GM20000 (cell line): ENCODE measurements around the gene PLXNB3.

ENCODE experiments used
- DNase-seq: peaks from one replicate; pipeline ENCODE4 v3.0.0; 2012; ENCODE audit warnings: low spot score
- TF ChIP-seq, protein P1 (sequence below): IDR thresholded peaks from 2 replicates; pipeline ENCODE4 v1.5.1; 2012; ENCODE audit warnings: mild to moderate bottlenecking, control low read depth; ENCODE audit errors: extremely low read depth, missing control alignments

Gene PLXNB3

DNA sequence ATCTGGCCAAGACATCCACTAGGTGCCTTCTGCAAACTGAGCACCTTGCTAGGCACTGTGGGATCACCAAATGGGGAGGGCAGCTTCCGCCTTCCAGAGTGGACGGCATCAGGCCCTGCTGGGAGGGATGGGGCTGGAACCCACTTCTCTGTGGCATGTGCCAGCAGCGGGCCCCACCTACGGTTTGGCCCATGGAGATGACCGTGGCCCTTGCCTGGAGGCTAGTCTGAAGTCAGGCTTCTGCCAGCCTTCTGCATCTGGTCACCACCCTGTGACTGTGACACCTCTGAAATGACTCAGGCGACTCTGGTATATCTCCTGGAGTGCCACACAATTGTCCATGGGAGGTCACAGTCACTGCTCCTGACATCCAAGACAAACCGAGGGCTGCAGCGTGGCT, 37.6 kb downstream of the PLXNB3 start:
- DNase-seq: no peak
- TF ChIP-seq, protein P1, sequence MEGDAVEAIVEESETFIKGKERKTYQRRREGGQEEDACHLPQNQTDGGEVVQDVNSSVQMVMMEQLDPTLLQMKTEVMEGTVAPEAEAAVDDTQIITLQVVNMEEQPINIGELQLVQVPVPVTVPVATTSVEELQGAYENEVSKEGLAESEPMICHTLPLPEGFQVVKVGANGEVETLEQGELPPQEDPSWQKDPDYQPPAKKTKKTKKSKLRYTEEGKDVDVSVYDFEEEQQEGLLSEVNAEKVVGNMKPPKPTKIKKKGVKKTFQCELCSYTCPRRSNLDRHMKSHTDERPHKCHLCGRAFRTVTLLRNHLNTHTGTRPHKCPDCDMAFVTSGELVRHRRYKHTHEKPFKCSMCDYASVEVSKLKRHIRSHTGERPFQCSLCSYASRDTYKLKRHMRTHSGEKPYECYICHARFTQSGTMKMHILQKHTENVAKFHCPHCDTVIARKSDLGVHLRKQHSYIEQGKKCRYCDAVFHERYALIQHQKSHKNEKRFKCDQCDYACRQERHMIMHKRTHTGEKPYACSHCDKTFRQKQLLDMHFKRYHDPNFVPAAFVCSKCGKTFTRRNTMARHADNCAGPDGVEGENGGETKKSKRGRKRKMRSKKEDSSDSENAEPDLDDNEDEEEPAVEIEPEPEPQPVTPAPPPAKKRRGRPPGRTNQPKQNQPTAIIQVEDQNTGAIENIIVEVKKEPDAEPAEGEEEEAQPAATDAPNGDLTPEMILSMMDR: no peak

DNA sequence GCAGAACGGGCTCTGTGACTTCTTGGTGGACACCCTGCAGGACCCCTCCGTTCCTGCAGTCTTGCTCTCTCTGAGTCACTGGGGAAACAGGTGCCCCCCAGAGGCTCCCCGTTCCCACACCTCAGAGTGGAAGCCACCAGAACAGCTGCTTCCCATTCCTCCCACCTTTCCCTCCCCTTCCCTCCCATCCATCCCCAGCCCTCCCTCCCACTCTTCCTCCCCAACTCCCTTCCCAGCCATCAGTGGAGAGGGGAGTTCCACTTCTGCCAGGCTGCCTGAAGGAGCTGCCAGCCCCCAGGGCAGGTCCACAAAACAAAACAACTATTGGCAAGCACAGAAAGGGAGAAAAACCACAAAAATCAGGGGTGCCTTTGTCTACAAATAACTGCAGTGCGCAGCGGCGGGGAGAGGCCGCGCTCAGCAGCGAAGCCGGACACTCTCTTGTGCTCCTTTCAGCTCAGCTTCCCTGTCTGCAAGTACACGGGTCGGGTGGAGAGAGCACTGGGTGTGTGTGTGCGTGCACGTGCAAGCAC, 38.5 kb downstream of the PLXNB3 start:
- TF ChIP-seq, protein P1: no peak
- DNase-seq: no peak

DNA sequence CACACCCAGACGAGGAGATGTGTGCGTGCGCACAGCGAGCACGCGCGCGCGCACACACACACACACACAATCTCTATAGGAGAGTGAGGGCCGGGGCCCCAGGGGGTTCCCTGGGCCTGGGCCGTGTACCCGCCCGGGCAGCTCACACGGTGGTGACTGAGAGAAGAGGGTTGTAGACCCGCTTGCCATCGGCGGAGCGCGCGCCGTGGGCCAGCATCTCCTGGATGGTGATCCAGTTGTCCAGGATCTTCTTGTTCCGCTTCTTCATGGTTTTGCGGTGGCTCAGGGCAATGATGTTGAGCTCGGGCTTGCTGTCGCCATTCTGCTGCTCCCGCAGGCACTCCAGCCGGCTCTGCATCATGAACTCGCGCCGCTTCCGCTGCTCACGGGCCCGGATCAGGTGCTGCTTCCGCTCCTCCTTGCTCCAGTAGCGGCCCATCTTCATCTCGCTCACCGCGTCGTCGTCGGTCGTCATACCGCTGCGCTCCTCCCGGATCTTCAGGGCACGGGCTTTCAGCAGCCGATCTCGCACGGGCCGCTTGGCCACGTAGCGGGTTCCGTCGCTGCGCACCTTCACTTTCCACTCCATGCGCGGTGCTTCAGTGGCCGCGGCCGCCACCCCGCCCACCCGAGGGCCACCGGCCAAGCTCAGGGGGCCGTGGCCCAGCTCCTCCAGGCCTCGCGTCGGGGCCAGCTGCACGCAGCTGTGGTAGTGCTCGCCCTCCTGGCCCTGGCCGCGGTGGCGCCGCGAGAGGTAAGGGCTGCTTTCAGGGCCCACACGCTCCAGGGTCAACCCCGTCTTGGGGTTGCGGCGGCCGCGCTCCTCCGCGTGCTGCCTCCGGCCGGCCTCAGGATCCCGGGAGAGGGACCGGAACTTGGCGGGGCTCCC, 39.4 kb downstream of the PLXNB3 start:
- DNase-seq: no peak
- TF ChIP-seq, protein P1: no peak

DNA sequence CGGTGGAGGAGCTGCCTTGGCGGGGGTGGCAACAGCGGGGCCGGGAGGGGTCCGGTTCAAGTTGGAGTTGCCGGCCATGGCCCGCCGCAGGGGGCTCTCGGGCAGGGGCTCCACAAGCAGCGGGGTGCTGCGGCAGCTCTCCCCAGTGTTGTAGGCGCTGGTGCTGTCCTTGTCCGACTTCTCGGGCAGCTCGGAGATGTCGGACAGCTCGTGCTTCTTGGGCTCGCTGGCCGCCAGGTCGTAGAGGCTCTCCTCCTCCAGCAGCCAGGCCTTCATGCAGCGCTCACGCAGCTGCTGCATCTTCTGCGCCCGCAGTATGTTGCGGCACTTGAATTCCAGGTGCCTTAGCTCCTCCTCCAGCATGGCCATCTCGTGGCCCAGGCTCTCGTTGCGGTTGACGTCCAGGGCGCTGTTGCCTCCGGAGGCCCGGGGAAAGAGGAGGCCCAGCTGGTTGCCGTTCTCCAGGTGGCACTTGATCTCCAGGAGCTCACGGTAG, 40.1 kb downstream of the PLXNB3 start:
- no peak for DNase-seq
- TF ChIP-seq, protein P1: no peak

DNA sequence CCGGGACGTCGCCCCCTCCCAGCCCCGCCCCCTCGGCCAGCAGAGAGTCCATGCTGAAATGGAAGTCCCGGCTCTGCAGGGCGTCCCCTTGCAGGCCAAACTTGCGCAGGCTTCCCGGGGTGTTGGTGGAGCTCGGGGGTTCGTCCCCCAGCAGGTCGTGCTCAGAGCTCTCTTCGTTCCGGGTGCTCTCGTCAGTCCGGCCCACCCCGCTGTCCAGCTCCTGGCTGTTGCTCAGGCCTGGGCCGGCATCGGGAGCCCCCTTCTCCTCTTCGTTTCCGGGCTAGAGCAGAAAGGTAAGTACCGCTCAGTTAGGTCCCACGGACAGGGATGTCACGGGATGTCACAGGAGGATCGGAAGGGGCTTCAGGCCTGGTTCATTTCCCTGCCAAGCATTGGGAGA, 40.6 kb downstream of the PLXNB3 start:
- TF ChIP-seq, protein P1: no peak
- no peak for DNase-seq

DNA sequence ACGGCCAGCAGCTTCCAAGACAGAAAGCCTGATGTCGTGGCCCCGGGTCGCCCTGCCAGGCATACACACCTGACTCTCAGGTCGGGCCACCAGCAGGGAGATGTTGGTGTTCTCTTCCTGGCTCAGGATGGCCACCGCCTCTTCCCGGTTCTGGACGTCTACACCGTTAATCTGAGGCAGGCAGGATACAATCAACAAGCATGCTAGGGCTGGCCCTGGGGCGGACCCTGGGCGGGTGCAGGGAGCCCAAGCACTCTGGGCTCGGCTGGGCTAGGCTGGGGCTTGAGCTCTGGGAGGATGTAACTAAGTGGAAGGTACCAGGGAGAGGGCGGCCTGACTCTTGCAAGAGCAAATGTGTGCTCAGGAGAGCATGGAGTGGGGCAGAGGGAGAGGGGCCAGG, 41.4 kb downstream of the PLXNB3 start:
- TF ChIP-seq, protein P1: no peak
- no peak for DNase-seq

DNA sequence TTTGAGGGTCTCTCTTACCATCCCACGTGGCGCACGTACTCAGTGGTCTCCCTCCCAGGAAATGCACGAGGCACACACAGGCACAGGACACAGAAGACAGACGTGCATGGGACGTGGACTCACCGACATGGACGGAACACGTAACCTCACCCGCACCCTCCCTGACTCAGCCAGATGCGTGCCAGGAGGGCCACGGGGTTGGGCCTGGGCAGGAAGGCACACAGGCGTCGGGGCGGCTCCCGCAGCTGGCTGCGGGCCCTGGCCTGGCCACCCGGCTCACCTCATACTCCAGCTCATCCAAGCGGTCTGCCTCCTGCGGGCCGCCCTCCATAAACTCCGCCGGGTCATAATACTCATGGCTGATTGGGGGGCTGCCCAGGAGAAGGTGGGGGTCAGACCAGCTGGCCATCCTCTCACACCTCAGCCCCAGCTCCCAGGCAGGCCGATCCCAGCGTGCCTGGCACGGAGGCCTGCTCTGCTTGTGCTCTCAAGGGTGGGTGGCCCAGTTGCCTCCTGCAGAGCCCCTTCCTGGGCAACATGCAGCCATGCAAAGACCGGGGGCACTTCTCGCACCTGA, 43.0 kb downstream of the PLXNB3 start:
- no peak for DNase-seq
- TF ChIP-seq, protein P1: no peak
